Adipocyte (in vitro differentiated cells): ENCODE data around the gene SPATA19.

Experiments used
- DNase-seq: peaks from one replicate; pipeline ENCODE4 v3.0.0-alpha.2; 2015; ENCODE audit warnings: low read depth
- H3K27me3 ChIP-seq: replicated peaks from 2 replicates; pipeline ENCODE4 v1.7.0; 2013; ENCODE audit warnings: mild to moderate bottlenecking, low read length, moderate library complexity; ENCODE audit not compliant: control insufficient read depth, insufficient read depth
- H3K36me3 ChIP-seq: 2 replicates; pipeline ENCODE4 v1.7.0; 2013; ENCODE audit warnings: low read length, mild to moderate bottlenecking, moderate library complexity; ENCODE audit not compliant: control insufficient read depth, insufficient read depth, severe bottlenecking
- H3K4me1 ChIP-seq: 2 replicates; pipeline ENCODE4 v1.7.0; 2013; ENCODE audit warnings: mild to moderate bottlenecking, low read length, moderate library complexity; ENCODE audit not compliant: control insufficient read depth, insufficient read depth
- H3K4me3 ChIP-seq: 2 replicates; pipeline ENCODE4 v1.7.0; 2013; ENCODE audit warnings: mild to moderate bottlenecking, low read length, moderate library complexity
- H3K9ac ChIP-seq: 2 replicates; pipeline ENCODE4 v1.7.0; 2013; ENCODE audit warnings: mild to moderate bottlenecking, low read length, moderate library complexity
- H3K9me3 ChIP-seq: 2 replicates; pipeline ENCODE4 v1.7.0; 2013; ENCODE audit warnings: mild to moderate bottlenecking, low read length, moderate library complexity; ENCODE audit not compliant: control insufficient read depth

Gene SPATA19

DNA sequence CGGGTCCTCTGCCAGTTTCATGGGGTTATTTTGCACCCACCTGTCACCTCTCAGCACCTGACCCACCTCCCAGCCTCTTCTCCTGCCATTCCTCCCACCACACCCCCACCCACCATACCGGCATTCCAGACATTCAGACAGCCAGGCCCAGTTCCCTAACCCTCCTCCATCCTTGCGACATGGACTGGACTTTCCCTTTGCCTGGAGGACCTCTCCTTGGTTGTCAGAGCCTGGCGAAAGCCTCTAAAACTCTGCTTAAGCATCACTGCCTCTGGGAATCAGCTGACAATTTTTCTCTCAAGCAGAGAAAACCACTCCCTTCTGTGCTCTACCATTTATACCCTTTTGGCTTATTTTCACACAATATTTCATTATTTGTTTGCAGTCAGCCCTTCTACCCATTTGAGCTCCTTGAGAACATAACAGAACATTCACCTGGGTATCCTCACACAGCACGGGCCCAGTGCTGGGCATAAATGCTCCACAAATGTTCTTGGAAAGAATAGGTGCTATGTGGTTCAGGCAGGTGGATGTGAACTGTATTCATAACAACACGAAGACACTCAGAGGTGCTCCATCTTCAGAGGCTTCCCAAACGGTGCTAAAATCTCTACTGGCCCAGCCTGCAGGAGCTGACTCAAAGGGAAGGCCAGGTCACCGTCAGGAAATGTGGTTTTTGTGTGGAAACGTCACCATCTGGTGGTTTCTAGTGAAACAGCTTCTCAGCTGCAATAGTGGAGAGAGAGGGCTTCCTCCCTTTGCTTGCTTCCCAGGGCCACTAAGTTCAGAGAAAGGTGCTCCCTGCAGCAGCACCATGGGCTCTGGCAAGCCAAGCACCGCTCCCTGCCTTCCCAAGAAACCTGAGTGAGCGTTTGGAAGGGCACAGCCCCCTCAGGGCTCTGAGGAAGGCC, 10.4 kb downstream of the SPATA19 start:
- Histone ChIP-seq H3K27me3 (no peaks in the 10 kb centered on the region), H3K4me1 (no peaks in the 10 kb centered on the region), H3K4me3 (no peak overlapping the region), H3K9me3 (peaks cover 8% of the 10 kb centered on the region), H3K9ac (no peak overlapping the region), H3K36me3 (no peaks in the 10 kb centered on the region)
- peak; percentile 22 for DNase-seq

DNA sequence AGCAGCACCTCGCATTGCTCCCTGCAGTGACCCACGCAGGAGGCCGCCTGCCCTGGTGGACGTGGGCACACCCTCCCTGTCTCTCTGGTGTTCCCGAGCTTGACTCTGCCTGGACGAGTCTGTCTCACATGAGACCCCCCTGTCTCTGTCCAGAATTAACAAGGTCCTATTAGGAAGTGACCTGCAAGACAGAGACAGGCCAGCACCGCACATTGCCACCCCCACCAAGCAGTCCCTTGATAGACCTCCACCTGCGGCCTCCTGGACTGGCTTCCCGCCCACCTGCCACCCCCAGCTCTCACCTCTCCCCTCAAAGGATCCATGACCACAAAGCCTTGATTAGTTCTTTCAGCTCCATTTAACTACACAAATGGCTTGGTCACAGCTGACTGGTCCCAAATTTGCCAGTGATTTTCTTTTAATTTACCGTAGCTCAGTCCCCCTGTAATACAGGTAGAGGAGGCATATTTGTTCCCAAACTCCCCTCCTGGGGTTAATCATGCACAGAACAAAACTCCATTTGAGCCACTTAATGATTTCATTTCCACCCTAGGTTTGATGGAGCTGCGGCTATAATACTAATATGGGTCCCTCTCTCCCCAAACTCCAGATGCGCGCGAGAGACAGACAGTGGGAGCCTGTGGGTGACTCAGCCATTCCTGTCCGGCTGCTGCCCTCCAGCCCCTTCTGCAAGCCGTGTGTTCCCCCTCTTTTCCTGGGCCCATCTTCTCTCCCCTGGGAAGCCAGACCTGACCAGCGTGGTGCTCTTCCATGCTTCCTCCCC, 11.2 kb downstream of the SPATA19 start:
- DNase-seq, result no peak
- Histone ChIP-seq H3K9ac (no peak overlapping the region), H3K9me3 (peaks cover 8% of the 10 kb centered on the region)

DNA sequence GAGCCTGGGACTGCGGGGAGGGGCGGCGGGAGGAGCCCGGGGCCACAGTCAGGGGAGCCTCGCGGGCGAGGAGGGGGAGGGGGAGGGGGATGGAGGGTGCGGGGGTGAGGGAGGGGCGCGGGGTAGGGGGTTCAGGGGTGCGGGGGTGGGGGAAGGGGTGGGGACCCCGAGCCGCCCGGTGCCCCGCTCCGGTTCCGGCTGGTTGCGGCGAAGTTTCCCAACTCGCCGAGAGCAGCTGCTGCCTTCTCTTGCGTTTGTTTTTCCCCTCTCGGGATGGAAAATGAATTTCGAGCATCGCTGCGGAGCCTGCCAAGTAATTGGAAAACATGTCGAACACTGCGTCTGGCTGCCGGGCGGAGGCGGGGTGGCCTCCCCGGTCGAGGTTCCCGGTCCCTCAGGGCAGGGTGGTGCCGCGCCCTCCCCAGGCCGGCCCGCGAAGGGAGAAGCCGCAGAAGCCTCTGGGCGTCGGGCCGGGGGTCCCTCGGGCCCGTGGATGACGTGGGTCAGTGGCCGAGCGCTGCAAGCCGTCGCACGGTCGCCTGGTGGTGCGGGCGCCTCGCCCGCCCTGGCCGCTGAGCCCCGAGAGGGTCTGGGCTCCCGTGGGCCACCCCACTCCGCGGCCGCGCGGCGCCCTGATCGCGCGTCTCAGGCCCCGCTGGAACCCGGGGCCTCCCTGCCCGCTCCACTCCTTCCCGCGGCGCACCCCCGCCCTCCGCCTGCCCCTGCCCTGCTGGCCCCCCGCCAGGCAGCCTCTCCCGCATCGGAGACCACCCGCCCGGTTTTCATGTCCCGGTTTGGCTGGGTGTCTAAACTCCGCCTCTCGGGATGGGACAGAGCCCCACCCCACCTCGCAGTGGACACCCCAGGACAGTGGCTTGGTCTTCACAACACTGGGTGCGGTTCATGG, 12.1 kb downstream of the SPATA19 start:
- no peaks in the 10 kb centered on the region for H3K36me3 ChIP-seq
- no peak overlapping the region for H3K4me3 ChIP-seq
- DNase-seq, result no peak
- H3K4me1 ChIP-seq, result no peaks in the 10 kb centered on the region
- no peak overlapping the region for H3K9ac ChIP-seq
- peaks cover 8% of the 10 kb centered on the region for H3K9me3 ChIP-seq
- H3K27me3 ChIP-seq, result peaks cover 5% of the 10 kb centered on the region

More for the DNA sequence above, 11.2 kb downstream of the SPATA19 start:
- no peak overlapping the region for H3K4me3 ChIP-seq
- H3K27me3 ChIP-seq, result peaks cover 5% of the 10 kb centered on the region
- no peaks in the 10 kb centered on the region for H3K4me1 ChIP-seq
- no peaks in the 10 kb centered on the region for H3K36me3 ChIP-seq

DNA sequence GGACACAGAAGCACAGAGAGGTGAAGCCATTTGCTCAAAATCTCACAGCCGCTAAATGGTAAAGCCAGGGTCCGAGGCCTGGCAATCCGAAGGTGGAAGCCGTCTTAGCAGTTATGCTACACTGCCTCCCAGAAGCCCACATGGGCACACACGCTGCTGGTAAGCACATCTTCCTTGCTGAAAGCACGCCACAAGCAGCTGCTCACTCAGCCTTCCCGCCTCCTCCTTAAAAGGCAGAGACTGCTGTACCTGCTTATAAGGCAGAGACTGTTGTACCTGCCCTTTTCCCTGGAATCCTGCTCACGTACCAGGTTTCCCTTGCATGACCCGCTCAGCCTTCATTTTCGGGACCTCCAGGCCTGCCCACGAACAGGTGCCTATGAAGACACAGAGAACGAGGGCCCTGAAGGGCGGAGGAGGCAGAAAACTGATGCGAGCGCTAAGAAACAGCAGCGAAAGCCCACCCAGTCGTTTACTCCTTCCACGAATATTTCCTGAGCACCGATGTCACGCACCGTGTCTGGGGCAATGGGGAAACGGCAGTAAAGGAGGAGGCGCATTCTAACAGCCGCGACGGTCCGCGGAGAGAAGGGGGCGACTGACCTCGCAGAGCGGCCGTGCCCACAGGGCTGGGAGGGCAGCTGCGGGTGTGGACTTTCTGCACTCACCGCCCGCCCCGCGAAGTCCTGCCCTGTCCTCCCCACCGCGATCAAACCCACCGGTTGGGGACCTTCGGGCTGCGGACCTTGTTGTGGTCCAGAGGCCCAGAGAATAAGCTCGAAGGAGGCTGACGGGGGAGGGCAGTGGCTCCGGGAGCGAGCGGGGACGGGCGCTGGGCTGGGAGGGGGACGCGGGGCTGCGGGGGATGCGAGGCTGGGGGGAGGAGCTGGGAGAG, 13.0 kb downstream of the SPATA19 start:
- Histone ChIP-seq H3K36me3 (no peaks in the 10 kb centered on the region), H3K9me3 (no peaks in the 10 kb centered on the region), H3K27me3 (peaks cover 5% of the 10 kb centered on the region), H3K4me3 (no peak overlapping the region), H3K9ac (no peak overlapping the region), H3K4me1 (no peaks in the 10 kb centered on the region)
- no peak for DNase-seq

DNA sequence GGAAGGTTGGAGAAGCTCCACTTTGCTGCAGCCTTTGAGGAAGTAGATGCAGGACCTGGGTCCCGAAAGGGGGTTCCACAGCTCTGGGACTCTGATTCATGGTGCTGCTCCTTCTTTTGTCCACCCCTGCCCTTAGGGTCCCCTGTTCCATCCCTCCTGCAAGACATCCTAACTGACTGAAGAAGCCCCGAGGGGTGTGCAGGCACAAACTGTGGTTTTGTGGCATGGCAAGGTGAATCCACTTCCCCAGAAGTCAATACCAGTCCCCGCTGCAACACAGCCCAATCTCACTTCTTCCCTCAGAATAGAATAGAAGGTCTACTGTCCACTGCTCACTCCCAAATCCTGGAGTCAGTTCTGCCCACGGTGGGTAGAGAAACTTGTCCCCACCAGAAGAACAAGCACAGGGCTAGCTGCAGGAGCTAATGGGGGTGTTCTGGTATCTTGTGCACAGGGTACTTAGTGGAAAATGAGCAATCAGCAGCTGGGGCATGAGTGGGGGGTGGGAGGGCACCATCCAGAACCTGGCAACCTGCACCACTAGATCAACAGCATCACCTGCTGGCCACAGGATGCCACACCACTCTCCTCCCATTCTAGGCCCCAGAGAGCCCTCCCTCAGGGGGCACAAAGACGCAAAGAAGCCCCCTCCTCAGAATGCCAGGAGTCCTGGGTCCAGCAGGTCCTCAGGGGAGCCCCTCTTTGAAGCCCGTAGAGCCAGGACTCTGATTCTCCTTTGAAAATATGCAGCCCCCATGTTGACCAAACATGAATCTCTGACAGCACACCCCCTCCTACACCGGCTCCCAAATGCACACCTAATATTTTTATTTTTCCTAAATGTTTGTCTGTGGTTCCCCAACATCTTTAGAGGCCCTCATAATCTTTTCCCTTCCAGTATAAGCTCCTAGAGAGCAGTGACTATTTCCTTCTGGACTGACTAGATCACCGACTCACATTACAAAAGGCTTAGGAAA, 14.1 kb downstream of the SPATA19 start:
- DNase-seq, result no peak
- Histone ChIP-seq H3K9me3 (no peaks in the 10 kb centered on the region), H3K9ac (no peak overlapping the region), H3K4me3 (no peak overlapping the region), H3K36me3 (no peaks in the 10 kb centered on the region), H3K27me3 (peaks cover 5% of the 10 kb centered on the region), H3K4me1 (no peaks in the 10 kb centered on the region)

DNA sequence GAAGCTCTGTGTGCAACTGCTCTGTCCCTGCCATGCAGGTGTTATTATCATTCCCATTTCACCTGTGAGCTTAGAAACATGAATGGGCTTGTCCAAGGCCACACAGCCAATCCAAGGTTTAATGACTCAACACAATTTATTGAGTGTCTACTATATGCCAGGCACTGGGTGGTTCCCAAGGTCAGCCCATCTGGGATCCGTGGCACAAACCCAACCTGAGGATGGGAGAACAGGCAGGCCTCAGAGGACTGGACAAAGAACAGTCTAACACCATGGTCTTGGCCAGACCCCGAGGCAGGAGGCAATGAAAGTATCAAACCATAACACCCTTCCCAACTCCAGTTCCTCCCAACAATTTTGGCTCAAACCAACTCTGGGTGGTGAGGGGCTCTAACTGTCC, 15.7 kb downstream of the SPATA19 start:
- Histone ChIP-seq H3K27me3 (peaks cover 5% of the 10 kb centered on the region), H3K9me3 (no peaks in the 10 kb centered on the region), H3K9ac (no peak overlapping the region), H3K4me1 (no peaks in the 10 kb centered on the region), H3K36me3 (no peaks in the 10 kb centered on the region), H3K4me3 (no peak overlapping the region)
- no peak for DNase-seq

DNA sequence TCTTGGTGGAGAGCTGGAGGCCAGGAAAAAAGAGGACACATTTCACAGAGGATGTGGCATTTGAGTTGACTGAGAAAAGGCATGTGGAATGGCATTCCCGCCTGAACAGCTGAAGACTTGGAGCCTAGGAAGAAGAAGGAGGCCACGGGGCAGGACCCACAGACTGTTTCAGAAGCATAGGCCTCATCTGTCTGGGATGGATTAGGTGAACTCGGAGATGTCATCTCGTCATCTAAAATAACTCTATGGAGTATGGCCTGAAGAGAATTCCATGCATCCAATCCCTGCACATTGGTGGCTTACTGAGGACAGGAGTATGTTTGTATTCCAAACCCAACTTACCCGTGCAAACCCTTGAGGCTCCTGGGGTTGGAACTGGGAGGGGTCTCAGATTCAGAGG, 16.4 kb downstream of the SPATA19 start:
- Histone ChIP-seq H3K27me3 (peaks cover 5% of the 10 kb centered on the region), H3K9ac (no peak overlapping the region), H3K9me3 (no peaks in the 10 kb centered on the region), H3K4me3 (no peak overlapping the region), H3K36me3 (no peaks in the 10 kb centered on the region), H3K4me1 (no peaks in the 10 kb centered on the region)
- DNase-seq, result no peak

DNA sequence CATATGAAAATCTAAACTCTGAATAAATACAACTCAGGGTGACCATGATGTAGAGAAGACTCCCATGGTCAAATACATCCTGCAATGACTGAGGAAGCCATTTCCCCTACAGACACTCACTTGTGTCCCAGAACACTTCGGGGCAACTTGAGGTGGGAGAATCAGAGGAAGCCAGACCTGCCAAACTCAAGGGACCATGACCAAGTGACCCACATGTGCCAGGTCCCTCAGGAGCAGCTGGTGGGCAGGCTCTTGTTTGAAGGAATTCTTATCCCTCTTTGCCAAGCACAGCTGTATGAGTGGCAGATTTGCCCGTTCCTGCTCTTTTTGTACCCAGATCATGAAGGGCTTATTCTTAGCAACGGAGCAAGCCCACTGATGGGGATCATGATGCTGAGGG, 17.8 kb downstream of the SPATA19 start:
- no peak overlapping the region for H3K4me3 ChIP-seq
- H3K27me3 ChIP-seq, result peaks cover 5% of the 10 kb centered on the region
- H3K4me1 ChIP-seq, result no peaks in the 10 kb centered on the region
- H3K9me3 ChIP-seq, result no peaks in the 10 kb centered on the region
- H3K36me3 ChIP-seq, result no peaks in the 10 kb centered on the region
- no peak overlapping the region for H3K9ac ChIP-seq
- no peak for DNase-seq

DNA sequence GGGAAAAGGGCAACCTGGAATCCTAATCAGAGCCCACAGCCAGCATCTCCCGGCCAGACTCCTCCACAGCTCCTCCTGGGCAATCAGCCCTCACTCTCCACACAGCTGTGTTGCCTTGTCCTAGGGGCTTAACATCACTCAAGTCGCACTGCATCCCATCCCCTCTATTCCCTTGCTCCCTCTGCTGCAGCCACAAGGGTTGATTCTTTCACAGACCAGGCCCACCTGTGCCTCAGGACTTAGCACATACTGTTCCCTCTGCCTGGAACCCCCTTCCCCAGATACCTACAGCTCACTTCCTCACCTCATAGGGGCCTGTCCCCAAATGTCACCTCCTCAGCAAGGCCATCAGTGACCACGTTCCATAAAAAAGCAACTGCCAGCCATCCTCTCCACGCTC, 18.4 kb downstream of the SPATA19 start:
- Histone ChIP-seq H3K4me3 (no peak overlapping the region), H3K9ac (no peak overlapping the region), H3K4me1 (no peaks in the 10 kb centered on the region), H3K27me3 (peaks cover 8% of the 10 kb centered on the region), H3K9me3 (no peaks in the 10 kb centered on the region), H3K36me3 (no peaks in the 10 kb centered on the region)
- DNase-seq, result no peak
